ENCODE measurements around the gene MT4.
A peak's percentile ranks its signal among the peaks of the same experiment; 100 is the strongest.

MT4 gene

DNA sequence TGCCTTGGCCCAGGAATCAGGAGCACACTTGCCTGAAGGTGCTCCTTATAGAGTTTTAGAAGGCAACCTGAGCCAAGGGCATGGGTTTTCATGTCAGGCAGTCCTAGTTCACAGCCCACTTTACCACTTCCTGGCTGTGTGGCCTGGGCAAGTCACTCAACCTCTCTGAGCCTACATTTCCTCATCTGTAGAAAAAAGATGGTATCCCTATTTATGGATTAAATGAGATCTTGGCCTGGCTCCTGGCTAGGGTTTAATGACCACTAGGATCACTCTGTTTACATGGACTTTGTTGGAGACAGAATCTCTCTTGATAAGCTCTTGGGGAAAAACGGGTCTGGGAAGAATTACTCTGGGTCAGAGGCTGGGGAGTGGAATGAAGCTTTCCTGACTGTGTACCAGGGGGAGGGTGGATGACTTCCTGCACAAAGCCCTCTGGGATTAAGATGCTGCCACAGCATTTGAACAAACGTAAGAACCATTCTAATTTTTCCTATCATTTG, 45.8 kb downstream of the MT4 start:
- no peak overlapping the region for H3K4me3 ChIP-seq (ENCODE audit: low read depth, low read length)
- in situ Hi-C loops (cut with HindIII; ENCODE audit: low sequenced_read_pairs): no loop called here
- no peak for DNase-seq (ENCODE audit: low read depth, low spot score)
- TF ChIP-seq, protein P1, sequence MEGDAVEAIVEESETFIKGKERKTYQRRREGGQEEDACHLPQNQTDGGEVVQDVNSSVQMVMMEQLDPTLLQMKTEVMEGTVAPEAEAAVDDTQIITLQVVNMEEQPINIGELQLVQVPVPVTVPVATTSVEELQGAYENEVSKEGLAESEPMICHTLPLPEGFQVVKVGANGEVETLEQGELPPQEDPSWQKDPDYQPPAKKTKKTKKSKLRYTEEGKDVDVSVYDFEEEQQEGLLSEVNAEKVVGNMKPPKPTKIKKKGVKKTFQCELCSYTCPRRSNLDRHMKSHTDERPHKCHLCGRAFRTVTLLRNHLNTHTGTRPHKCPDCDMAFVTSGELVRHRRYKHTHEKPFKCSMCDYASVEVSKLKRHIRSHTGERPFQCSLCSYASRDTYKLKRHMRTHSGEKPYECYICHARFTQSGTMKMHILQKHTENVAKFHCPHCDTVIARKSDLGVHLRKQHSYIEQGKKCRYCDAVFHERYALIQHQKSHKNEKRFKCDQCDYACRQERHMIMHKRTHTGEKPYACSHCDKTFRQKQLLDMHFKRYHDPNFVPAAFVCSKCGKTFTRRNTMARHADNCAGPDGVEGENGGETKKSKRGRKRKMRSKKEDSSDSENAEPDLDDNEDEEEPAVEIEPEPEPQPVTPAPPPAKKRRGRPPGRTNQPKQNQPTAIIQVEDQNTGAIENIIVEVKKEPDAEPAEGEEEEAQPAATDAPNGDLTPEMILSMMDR (IDR thresholded peaks at IDR 0.05; ENCODE audit: low read depth, low read length): no peak

- H3K4me3 ChIP-seq (ENCODE audit: low read depth, low read length): no peak overlapping the region
- DNase-seq (ENCODE audit: low read depth, low spot score): peak; percentile 34
Observed at GRCh38 chr16:56611281-56611833, 46.5 kb downstream of the MT4 start.

DNA sequence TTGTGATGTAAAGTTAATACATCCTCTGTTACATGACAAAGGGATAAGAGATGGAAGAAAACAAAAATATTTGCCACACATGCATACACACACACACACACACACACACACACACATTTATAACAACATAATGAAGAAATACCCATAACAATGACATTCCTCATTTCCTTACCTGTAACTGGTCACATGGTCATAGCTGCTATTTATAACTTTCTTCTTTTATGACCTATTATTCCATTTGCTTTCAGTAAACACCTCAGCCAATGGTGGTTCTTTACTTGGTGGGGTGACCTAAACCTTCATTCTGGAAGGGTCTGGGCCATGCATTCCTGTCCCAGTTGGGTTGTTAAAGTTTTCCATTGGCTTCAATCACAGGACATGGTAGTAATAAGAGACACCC, 48.8 kb downstream of the MT4 start:
- no peak for DNase-seq (ENCODE audit: low read depth, low spot score)
- in situ Hi-C loops (cut with HindIII; ENCODE audit: low sequenced_read_pairs): no loop called here
- no peak overlapping the region for H3K4me3 ChIP-seq (ENCODE audit: low read depth, low read length)
- TF ChIP-seq, protein P1 (IDR thresholded peaks at IDR 0.05; ENCODE audit: low read depth, low read length): no peak

More at GRCh38 chr16:56611281-56611833, 46.5 kb downstream of the MT4 start:
- TF ChIP-seq, protein P1 (IDR thresholded peaks at IDR 0.05; ENCODE audit: low read depth, low read length): no peak
- in situ Hi-C loops (cut with HindIII; ENCODE audit: low sequenced_read_pairs): no loop called here

- in situ Hi-C loops (cut with HindIII; ENCODE audit: low sequenced_read_pairs): no loop called here
- no peak overlapping the region for H3K4me3 ChIP-seq (ENCODE audit: low read depth, low read length)
- peak; percentile 80 for DNase-seq (ENCODE audit: low read depth, low spot score)
- TF ChIP-seq, protein P1 (IDR thresholded peaks at IDR 0.05; ENCODE audit: low read depth, low read length): no peak
Observed at GRCh38 chr16:56614549-56614991, 49.7 kb downstream of the MT4 start.

DNA sequence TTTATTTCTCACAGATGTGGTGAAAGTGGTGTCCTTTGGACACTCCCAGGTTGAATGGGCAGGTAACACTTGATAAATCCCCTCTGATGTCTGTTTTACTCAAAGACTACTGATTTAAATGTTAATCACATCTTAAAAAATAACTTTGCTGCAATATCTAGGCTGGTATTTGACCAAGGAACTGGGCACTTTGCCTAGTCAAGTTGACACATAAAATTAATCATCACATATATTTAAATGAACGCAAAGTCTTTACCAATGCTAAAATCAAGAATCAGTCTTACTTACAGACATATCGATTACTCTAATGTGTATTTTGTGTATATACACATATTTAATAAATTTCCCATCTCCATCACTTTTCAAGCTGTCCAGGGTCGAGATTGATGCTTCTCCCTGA, 50.5 kb downstream of the MT4 start:
- TF ChIP-seq, protein P1 (IDR thresholded peaks at IDR 0.05; ENCODE audit: low read depth, low read length): no peak
- in situ Hi-C loops (cut with HindIII; ENCODE audit: low sequenced_read_pairs): no loop called here
- DNase-seq (ENCODE audit: low read depth, low spot score): no peak
- no peak overlapping the region for H3K4me3 ChIP-seq (ENCODE audit: low read depth, low read length)

GRCh38 chr16:56616608-56617211, 51.8 kb downstream of the MT4 start:
- TF ChIP-seq, protein P1 (IDR thresholded peaks at IDR 0.05; ENCODE audit: low read depth, low read length): no peak

More at GRCh38 chr16:56616608-56617211, 51.8 kb downstream of the MT4 start:
- H3K4me3 ChIP-seq (ENCODE audit: low read depth, low read length): peak overlapping the region; percentile 8
- no peak for DNase-seq (ENCODE audit: low read depth, low spot score)
- in situ Hi-C loops (cut with HindIII; ENCODE audit: low sequenced_read_pairs): no loop called here
